ENCODE results near the gene EXOC4.

- TF ChIP-seq ZFX (IDR thresholded peaks at IDR 0.05) (no peak), CTCF (conservative IDR thresholded peaks at IDR 0.05) (no peak)
These were observed 698.0 kb downstream of the EXOC4 start for GRCh38 chr7:133950855-133951254.
